ENCODE measurements around the gene DMWD. TPM values are rescaled to one million over a fixed set of nuclear protein-coding genes. Genes with fewer than 3 reads are reported as not detected.

The DMWD gene
- total RNA-seq, 2 experiments from 2014 or later = 23.5 to 26.0 TPM

DNA sequence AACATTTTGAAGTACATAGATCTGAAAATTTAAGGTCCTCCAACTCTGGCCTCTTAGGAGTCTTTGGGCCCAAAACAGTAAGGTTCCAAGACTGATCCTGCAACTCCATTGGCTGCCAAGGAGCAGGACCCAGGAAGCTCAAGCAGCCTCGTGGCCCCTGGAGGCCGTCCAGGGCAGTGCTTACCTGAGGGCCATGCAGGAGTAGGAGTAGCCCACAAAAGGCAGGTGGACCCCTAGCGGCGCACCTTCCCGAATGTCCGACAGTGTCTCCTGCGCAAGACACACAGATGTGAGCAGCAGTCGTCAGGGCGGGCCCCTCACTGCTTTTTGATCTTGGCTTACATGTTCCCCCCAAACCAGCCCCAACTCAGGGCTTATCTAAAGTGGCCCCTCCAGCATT, 17.9 kb downstream of the DMWD start:
- TF ChIP-seq CTCF (IDR thresholded peaks at IDR 0.05) = no peak
- intact Hi-C loops (cut with micrococcal nuclease) = no loop called here
- Mint-ChIP-seq H3K4me1 (ENCODE audit: low read depth) (peaks cover 20% of the 10 kb centered on the region), H3K9me3 (no peaks in the 10 kb centered on the region), H3K27me3 (peaks cover 26% of the 10 kb centered on the region), H3K36me3 (ENCODE audit: low read depth) (peaks cover 11% of the 10 kb centered on the region), H3K27ac (no peak overlapping the region), H3K4me3 (no peak overlapping the region)
- POLR2A ChIA-PET = no interaction called here
- CTCF ChIA-PET = interaction anchor here (3.2 to 9.3 kb wide), 2 partner anchors 25 to 42 kb away, joined by 14 to 124 read pairs; no protein-coding TSS in a partner anchor
- DNase-seq (no peak), ATAC-seq (no peak)

DNA sequence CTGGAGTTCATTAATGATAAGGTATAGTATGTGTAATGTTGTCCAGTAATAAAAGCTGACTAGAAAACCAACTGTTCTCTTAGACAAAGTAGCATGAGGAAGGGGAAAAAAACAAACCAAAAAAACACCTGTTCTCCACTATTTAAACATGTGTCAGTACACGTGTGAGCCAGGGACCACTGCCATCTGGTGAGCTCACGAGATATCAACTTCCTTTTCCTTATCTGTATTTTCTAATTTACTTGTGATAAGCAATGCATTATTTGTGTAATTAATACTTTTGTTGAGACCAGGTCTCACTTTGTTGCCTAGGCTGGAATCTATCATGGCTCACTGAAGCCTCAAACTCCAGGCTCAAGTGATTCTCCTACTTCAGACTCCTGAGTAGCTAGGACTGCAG, 19.3 kb downstream of the DMWD start:
- no peak for DNase-seq
- Mint-ChIP-seq H3K27me3 (peaks cover 15% of the 10 kb centered on the region), H3K27ac (no peak overlapping the region), H3K4me3 (no peak overlapping the region), H3K9me3 (no peaks in the 10 kb centered on the region), H3K36me3 (ENCODE audit: low read depth) (peaks cover 10% of the 10 kb centered on the region), H3K4me1 (ENCODE audit: low read depth) (peaks cover 10% of the 10 kb centered on the region)
- ChIA-PET CTCF (interaction anchor here (0.9 to 9.3 kb wide), 5 partner anchors 19 to 93 kb away, joined by 3 to 124 read pairs (median 4); partner anchors contain the start of gene DMWD), POLR2A (interaction anchor here (1.1 to 2.7 kb wide), 5 partner anchors 17 to 43 kb away, joined by 3 to 13 read pairs (median 3); partner anchors contain the start of gene DMWD)
- intact Hi-C loops (cut with micrococcal nuclease) = no loop called here
- no peak for ATAC-seq
- no peak for TF ChIP-seq CTCF (IDR thresholded peaks at IDR 0.05)

DNA sequence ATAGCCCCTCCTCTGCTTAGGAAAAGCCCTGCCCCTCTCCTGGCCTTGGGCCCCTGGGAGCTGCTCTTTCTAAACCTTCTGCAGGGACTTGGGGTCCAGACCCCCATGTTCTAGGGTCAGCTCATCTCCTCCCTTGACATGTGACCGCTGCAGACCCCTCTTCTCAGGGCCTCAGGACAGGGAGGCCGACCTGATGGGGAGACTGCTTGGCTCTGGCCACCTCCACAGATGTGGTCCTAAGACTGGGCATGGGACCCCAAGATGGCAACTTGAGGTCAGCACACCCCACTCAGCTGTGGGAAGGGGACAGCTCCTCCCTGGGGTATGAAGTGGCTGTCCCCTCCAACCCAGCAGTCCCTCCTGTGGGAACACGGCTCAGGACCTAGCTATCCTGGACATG, 19.7 kb downstream of the DMWD start:
- H3K4me3 Mint-ChIP-seq = no peak overlapping the region
- intact Hi-C loops (cut with micrococcal nuclease) = no loop called here
- TF ChIP-seq CTCF (IDR thresholded peaks at IDR 0.05) = no peak
- peaks cover 13% of the 10 kb centered on the region for H3K27me3 Mint-ChIP-seq
- no peak for ATAC-seq
- H3K27ac Mint-ChIP-seq = no peak overlapping the region
- H3K4me1 Mint-ChIP-seq (ENCODE audit: low read depth) = peaks cover 9% of the 10 kb centered on the region
- H3K36me3 Mint-ChIP-seq (ENCODE audit: low read depth) = peaks cover 8% of the 10 kb centered on the region
- ChIA-PET POLR2A (interaction anchor here (0.6 to 2.7 kb wide), 10 partner anchors 8 to 114 kb away, joined by 3 to 13 read pairs (median 3); partner anchors contain the start of genes DMWD and QPCTL), CTCF (interaction anchor here (0.9 to 9.3 kb wide), 5 partner anchors 20 to 93 kb away, joined by 3 to 124 read pairs (median 4); partner anchors contain the start of gene DMWD)
- no peaks in the 10 kb centered on the region for H3K9me3 Mint-ChIP-seq
- no peak for DNase-seq

GRCh38 chr19:45772130-45772840, 20.4 kb downstream of the DMWD start:
- H3K4me1 Mint-ChIP-seq (ENCODE audit: low read depth) = peaks cover 12% of the 10 kb centered on the region
- DNase-seq (no peak), ATAC-seq (no peak)
- intact Hi-C loops (cut with micrococcal nuclease) = no loop called here
- ChIA-PET CTCF (interaction anchor here (3.2 to 9.3 kb wide), 2 partner anchors 28 to 45 kb away, joined by 14 to 124 read pairs; no protein-coding TSS in a partner anchor), POLR2A (interaction anchor here (0.6 to 2.7 kb wide), 8 partner anchors 9 to 114 kb away, joined by 3 to 13 read pairs (median 4); partner anchors contain the start of genes DMWD and QPCTL)
- no peak for TF ChIP-seq CTCF (IDR thresholded peaks at IDR 0.05)
- no peak overlapping the region for H3K4me3 Mint-ChIP-seq
- H3K27ac Mint-ChIP-seq = no peak overlapping the region
- peaks cover 13% of the 10 kb centered on the region for H3K27me3 Mint-ChIP-seq
- H3K36me3 Mint-ChIP-seq (ENCODE audit: low read depth) = peaks cover 6% of the 10 kb centered on the region
- H3K9me3 Mint-ChIP-seq = no peaks in the 10 kb centered on the region

Data from activated CD8-positive, alpha-beta T cell treated with anti-CD3 and anti-CD28 coated beads for 36 hours (primary cell).